DMS114 treated with DMSO at 0.1 percent for 48 hours (cell line): Measurements from ENCODE around the gene SLC35G3.
"Not testable (repeated sequence)": the region's sequence is repeated elsewhere in the genome, so short reads cannot be mapped to it uniquely, and the experiment has no call there.

Source experiments
- DNase-seq: peaks from one replicate; lab custom pipeline; 2025; ENCODE audit not compliant: unreplicated experiment; lab: John Stamatoyannopoulos, UW

Gene SLC35G3

GRCh38 chr17:35194001-35194400 is at the start of gene SLC35G3:
Gene SLC35G3 (minus strand): TSS chr17:35194393. CDS start chr17:35194307, 86 bp downstream.
- not testable (repeated sequence) for DNase-seq

- no peak for DNase-seq
Observed at GRCh38 chr17:35243561-35244340, 49.6 kb upstream of the SLC35G3 start.

GRCh38 chr17:35242805-35243560 is 48.8 kb upstream of the SLC35G3 start, which contains the start of gene SLFN5:
Gene SLFN5 (plus strand): TSS chr17:35243072. CDS start chr17:35258691, 15,619 bp downstream.
- peak; percentile 76 for DNase-seq

GRCh38 chr17:35242158-35242804 is 48.1 kb upstream of the SLC35G3 start:
- DNase-seq, result no peak

GRCh38 chr17:35241520-35241919 is 47.3 kb upstream of the SLC35G3 start:
- no peak for DNase-seq

GRCh38 chr17:35240861-35241260 is 46.7 kb upstream of the SLC35G3 start:
- DNase-seq, result no peak

GRCh38 chr17:35239823-35240222 is 45.6 kb upstream of the SLC35G3 start:
- DNase-seq, result no peak

- DNase-seq, result no peak
Observed at GRCh38 chr17:35238821-35239220, 44.6 kb upstream of the SLC35G3 start.

GRCh38 chr17:35236821-35237220 is 42.6 kb upstream of the SLC35G3 start:
- DNase-seq, result no peak

GRCh38 chr17:35235917-35236316 is 41.7 kb upstream of the SLC35G3 start:
- no peak for DNase-seq

- no peak for DNase-seq
Observed at GRCh38 chr17:35235289-35235688, 41.1 kb upstream of the SLC35G3 start.

GRCh38 chr17:35234315-35234714 is 40.1 kb upstream of the SLC35G3 start:
- DNase-seq, result not testable (repeated sequence)

GRCh38 chr17:35229638-35230037 is 35.4 kb upstream of the SLC35G3 start:
- no peak for DNase-seq

- DNase-seq, result no peak
Observed at GRCh38 chr17:35227546-35227945, 33.4 kb upstream of the SLC35G3 start.

- no peak for DNase-seq
Observed at GRCh38 chr17:35224436-35224835, 30.2 kb upstream of the SLC35G3 start.

GRCh38 chr17:35222452-35222851 is 28.3 kb upstream of the SLC35G3 start:
- no peak for DNase-seq

GRCh38 chr17:35218915-35219314 is 24.7 kb upstream of the SLC35G3 start:
- no peak for DNase-seq

GRCh38 chr17:35217107-35217506 is 22.9 kb upstream of the SLC35G3 start:
- no peak for DNase-seq

- DNase-seq, result no peak
Observed at GRCh38 chr17:35214631-35215273, 20.6 kb upstream of the SLC35G3 start.

- no peak for DNase-seq
Observed at GRCh38 chr17:35214192-35214591, 20.0 kb upstream of the SLC35G3 start.

GRCh38 chr17:35213412-35213940 is 19.3 kb upstream of the SLC35G3 start:
- DNase-seq, result no peak
